HEK293 (cell line): ENCODE measurements around the gene TBC1D9B.

Experiments used
- ATF2 ChIP-seq: fragments of 450-650 bp; formaldehyde crosslinking; IDR thresholded peaks from 2 replicates; pipeline ENCODE4 v1.5.1; 2016; ENCODE audit warnings: missing biosample characterization, missing genetic modification characterization, low read depth
- CTCF ChIP-seq: fragments of 450-650 bp; formaldehyde crosslinking; IDR thresholded peaks from 2 replicates; pipeline ENCODE4 v1.5.1; 2016; ENCODE audit warnings: missing biosample characterization, missing genetic modification characterization
- KLF1 ChIP-seq: fragments of 450-650 bp; formaldehyde crosslinking; IDR thresholded peaks from 2 replicates; pipeline ENCODE4 v1.5.1; 2016; ENCODE audit warnings: missing biosample characterization, missing genetic modification characterization
- TRIM28 ChIP-seq: IDR thresholded peaks from 2 replicates; pipeline ENCODE4 v1.6.1; 2011; ENCODE audit warnings: low read length, control low read depth, borderline replicate concordance
- ZNF114 ChIP-seq: fragments of 450-650 bp; formaldehyde crosslinking; IDR thresholded peaks from 2 replicates; pipeline ENCODE4 v1.5.0; 2017; ENCODE audit warnings: missing biosample characterization, missing genetic modification characterization
- ZNF302 ChIP-seq: fragments of 450-650 bp; formaldehyde crosslinking; IDR thresholded peaks from 2 replicates; pipeline ENCODE4 v1.5.1; 2016; ENCODE audit warnings: missing biosample characterization, missing genetic modification characterization, low read depth
- ZNF335 ChIP-seq: fragments of 450-650 bp; formaldehyde crosslinking; conservative IDR thresholded peaks from 2 replicates; pipeline ENCODE4 v1.5.1; 2016; ENCODE audit warnings: missing biosample characterization, missing genetic modification characterization
- ZNF37A ChIP-seq: fragments of 450-650 bp; IDR thresholded peaks from 2 replicates; pipeline ENCODE4 v1.5.1; 2018; ENCODE audit warnings: missing biosample characterization, missing genetic modification characterization

GRCh38 chr5:179900711-179901110, 7.0 kb downstream of the TBC1D9B start:
- TF ChIP-seq ZNF37A (tag by site-specific recombination) (no peak), ZNF302 (tag by site-specific recombination) (no peak), TRIM28 (no peak), KLF1 (tag by site-specific recombination) (no peak), CTCF (tag by site-specific recombination) (no peak), ZNF335 (tag by site-specific recombination) (no peak), ATF2 (tag by site-specific recombination) (no peak), ZNF114 (tag by site-specific recombination) (no peak)
